DND-41 (cell line): ENCODE measurements around the gene CDK5RAP1.

Experiments
- CTCF ChIP-seq: IDR thresholded peaks from 2 replicates; pipeline ENCODE4 v1.5.1; 2012; ENCODE audit warnings: borderline replicate concordance, low read length, moderate library complexity, mild to moderate bottlenecking; ENCODE audit not compliant: poor library complexity, severe bottlenecking; ENCODE audit errors: extremely low read depth
- EZH2 ChIP-seq: IDR thresholded peaks from 3 replicates; pipeline ENCODE4 v1.6.1; 2012; ENCODE audit warnings: borderline replicate concordance, low read depth, mild to moderate bottlenecking, moderate library complexity, low read length, inconsistent platforms; ENCODE audit not compliant: severe bottlenecking

GRCh38 chr20:33407251-33407650 is 5.9 kb upstream of the CDK5RAP1 start:
- TF ChIP-seq CTCF: no peak
- no peak for TF ChIP-seq EZH2
